Right ventricle myocardium superior (tissue), 1 donor: ENCODE data around the gene LLCFC1. TPM values are rescaled to one million over a fixed set of nuclear protein-coding genes. Genes with fewer than 3 reads are reported as not detected.
"Not testable (repeated sequence)": the region's sequence is repeated elsewhere in the genome, so short reads cannot be mapped to it uniquely, and the experiment has no call there.

ENCODE experiments used
- ATAC-seq: fragments of 200-7000 bp; cut with Tn5 transposase; one replicate; pipeline ENCODE4 v1.9.1; 2020; ENCODE audit warnings: mild to moderate bottlenecking; ENCODE audit not compliant: poor library complexity
- DNase-seq: peaks from one replicate; pipeline ENCODE4 v3.0.0-alpha.2; 2020
- intact Hi-C: fragments of 100-400 bp; cut with DNase I; formaldehyde crosslinking; loops from one replicate; pipeline ENCODE4 v1.11.2; 2022
- total RNA-seq: library from RNA; stranded (reverse); fragmentation: NEBNext Ultra II Directional; extraction: Animal tissue kit (Norgen Biotek cat#: 25700); gene quantifications from one replicate; pipeline ENCODE4 v1.2.1, GENCODE V29; 2021
- donor health status: DM: no; HTN: yes; CAD: no; lungs with severe emphysema.

LLCFC1 gene
- total RNA-seq, 1 donor from 2014 or later = not detected

GRCh38 chr7:142963993-142964392 is 24.7 kb downstream of the LLCFC1 start:
- ATAC-seq (no peak), DNase-seq (no peak)
- intact Hi-C loops = no loop called here

- ATAC-seq (no peak), DNase-seq (no peak)
- intact Hi-C loops = no loop called here
Observed at GRCh38 chr7:142964502-142965246, 25.4 kb downstream of the LLCFC1 start.

GRCh38 chr7:142968229-142968628 is 28.9 kb downstream of the LLCFC1 start:
- intact Hi-C loops = no loop called here
- DNase-seq (no peak), ATAC-seq (no peak)

GRCh38 chr7:142969183-142969582 is 29.9 kb downstream of the LLCFC1 start:
- no peak for ATAC-seq

GRCh38 chr7:142974626-142975025 is 35.3 kb downstream of the LLCFC1 start:
- ATAC-seq = no peak

More at GRCh38 chr7:142969183-142969582, 29.9 kb downstream of the LLCFC1 start:
- no peak for DNase-seq
- intact Hi-C loops = no loop called here

GRCh38 chr7:142978402-142978801 is 39.1 kb downstream of the LLCFC1 start:
- DNase-seq, ATAC-seq, intact Hi-C loops: not testable (repeated sequence)

More at GRCh38 chr7:142974626-142975025, 35.3 kb downstream of the LLCFC1 start:
- no peak for DNase-seq
- intact Hi-C loops = no loop called here

- DNase-seq (no peak), ATAC-seq (no peak)
- intact Hi-C loops = no loop called here
Observed at GRCh38 chr7:142983825-142984224, 44.5 kb downstream of the LLCFC1 start.

GRCh38 chr7:142984297-142984696 is 45.0 kb downstream of the LLCFC1 start:
- DNase-seq (no peak), ATAC-seq (no peak)
- intact Hi-C loops = no loop called here

Other genes starting within 250 kb of the LLCFC1 start
- gene PRSS1, start 190.0 kb upstream of the LLCFC1 start, total RNA-seq = not detected
- gene PRSS2, start 168.5 kb upstream of the LLCFC1 start, total RNA-seq = not detected
- 2.6 TPM for gene EPHB6, start 84.4 kb upstream of the LLCFC1 start, total RNA-seq
- gene TRPV6, start 53.7 kb upstream of the LLCFC1 start, total RNA-seq = not detected
- not detected for gene TRPV5, start 5.7 kb upstream of the LLCFC1 start, total RNA-seq
- 0.43 TPM for gene KEL, start 22.9 kb downstream of the LLCFC1 start, total RNA-seq
- 0.22 TPM for gene OR9A2, start 87.6 kb downstream of the LLCFC1 start, total RNA-seq
- gene OR6V1, start 112.9 kb downstream of the LLCFC1 start, total RNA-seq = not detected
- not detected for gene PIP, start 192.6 kb downstream of the LLCFC1 start, total RNA-seq
- gene TAS2R39, start 243.9 kb downstream of the LLCFC1 start, total RNA-seq = not detected